ENCODE measurements around the gene STK40. TPM values are rescaled to one million over a fixed set of nuclear protein-coding genes. Genes with fewer than 3 reads are reported as not detected.
A peak's percentile ranks its signal among the peaks of the same experiment; 100 is the strongest.

STK40 gene
- total RNA-seq, 1 donor from 2014 or later, result 10.6 TPM

GRCh38 chr1:36346741-36347370 is 38.9 kb downstream of the STK40 start:
- no peak for DNase-seq (ENCODE audit: low spot score in 2 of 2)
- FAIRE-seq, result no peak

DNA sequence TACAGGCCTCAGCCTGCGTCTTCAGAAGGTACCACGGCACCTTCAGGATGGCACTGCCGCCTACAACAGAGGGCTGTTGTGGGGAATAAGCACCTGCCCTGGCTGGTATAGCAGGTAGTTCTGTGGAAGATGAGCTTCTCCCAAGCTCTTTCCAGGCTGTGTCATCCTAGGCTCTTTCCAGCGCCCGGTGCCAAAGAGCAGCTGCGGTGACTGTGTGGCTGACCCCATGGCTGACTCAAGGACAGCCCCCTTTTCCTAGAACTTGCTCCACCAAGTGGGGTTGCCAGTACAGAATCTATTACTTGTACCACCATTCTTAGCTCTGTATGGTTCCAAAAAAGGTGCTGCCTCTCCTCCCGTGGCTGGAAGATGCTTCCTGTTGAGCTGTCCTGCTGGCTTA is 40.4 kb downstream of the STK40 start:
- FAIRE-seq (no peak), DNase-seq (ENCODE audit: low spot score in 2 of 2) (no peak)

- DNase-seq (ENCODE audit: low spot score in 2 of 2) (no peak), FAIRE-seq (no peak)
Observed at GRCh38 chr1:36344395-36344680, 41.4 kb downstream of the STK40 start.

DNA sequence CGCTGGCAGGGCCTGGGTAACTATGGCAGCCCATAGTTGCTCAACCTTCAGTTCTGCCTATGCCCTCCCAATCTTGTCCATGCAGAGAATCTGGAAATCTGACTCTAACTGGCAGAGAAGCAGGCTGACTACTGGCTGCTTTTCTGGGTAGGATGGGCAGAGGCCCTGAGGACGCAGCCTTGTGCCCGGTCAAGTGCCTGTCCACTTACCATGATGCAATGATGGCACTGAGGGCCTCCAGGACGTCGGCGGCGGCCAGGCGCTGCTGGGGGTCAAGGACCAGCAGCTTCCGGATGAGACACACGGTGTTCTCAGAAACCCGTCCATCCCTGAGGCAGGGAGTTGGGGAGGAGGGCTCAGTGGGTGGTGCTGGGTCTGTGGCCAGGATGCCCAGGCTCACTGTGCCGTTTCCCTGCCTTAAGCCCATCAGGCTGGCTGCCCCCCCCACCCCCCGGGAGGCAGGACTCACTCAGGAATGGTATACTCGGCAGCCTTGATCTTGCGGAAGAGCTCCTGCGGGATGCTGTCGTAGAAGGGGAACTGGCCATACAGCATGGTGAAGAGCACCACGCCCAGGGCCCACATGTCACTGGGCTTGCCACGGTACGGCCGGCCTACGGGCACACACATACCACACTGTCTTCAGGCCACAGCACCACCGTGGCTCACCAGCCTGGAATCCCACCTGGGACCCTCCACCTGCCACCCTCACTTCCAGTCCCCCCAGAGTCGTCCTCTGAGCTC is 41.9 kb downstream of the STK40 start:
- FAIRE-seq (no peak), DNase-seq (ENCODE audit: low spot score in 2 of 2) (no peak)

DNA sequence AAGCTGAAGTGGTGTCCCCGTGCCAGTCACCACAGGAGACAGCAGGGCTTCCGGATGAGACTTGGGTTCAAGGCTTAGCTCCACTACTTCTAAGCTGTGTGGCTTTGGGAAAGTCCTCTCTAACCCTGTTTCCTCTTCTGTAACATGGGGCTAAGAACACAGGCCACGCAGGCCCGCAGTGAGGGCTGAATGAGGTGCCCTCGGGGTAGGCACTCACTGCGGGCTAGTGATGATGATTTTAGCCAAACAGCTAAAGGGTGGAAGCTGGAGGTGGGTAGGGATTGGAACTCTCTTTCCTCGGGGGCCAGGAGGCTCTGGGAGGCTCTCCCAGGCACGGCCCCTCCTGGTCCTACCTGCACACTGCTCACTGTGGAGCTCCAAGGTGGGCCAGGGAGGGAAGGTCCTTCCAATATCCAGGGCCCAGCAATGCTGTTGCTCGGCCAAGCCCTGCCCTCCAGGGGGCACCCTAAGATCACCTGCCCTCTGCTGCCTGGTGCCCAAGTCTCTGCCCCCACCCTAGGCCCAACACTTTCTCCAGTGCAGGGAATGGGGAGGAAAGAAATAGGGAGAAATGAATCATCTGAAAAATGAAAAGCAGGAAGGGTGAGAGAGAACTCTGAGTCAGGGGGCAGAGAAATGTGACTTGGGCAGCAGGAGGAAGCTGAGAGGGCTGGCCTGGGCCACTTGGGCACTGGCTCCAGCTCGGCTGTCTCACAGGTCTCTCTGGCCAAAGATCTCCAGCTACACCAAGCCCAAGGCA is 43.1 kb downstream of the STK40 start:
- FAIRE-seq (no peak), DNase-seq (ENCODE audit: low spot score in 2 of 2) (peak; percentile 53 to 57)

GRCh38 chr1:36341626-36342320 is 44.0 kb downstream of the STK40 start:
- FAIRE-seq (no peak), DNase-seq (ENCODE audit: low spot score in 2 of 2) (no peak)

GRCh38 chr1:36339615-36340014 is 46.1 kb downstream of the STK40 start:
- DNase-seq (ENCODE audit: low spot score in 2 of 2), result no peak
- no peak for FAIRE-seq

DNA sequence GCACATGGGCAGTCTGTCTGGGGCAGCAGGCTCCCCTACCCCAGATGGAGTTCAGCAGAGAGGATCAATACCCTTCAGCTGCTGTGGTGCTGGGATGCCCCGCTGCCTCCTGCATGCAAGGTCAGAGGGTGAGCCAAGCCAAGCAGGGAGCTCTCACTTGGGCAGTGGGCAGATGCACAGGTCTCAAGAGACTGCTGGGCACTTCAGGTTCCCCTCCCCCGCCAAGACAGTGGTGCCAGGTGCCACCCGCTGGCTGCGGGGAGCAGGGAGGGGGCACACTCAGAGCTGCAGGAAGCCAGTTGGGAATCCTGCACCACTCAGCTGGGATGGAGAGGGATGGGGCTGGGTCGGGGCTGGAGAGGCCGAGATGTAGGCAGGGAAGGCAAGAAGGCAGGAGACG is 46.5 kb downstream of the STK40 start:
- FAIRE-seq (no peak), DNase-seq (ENCODE audit: low spot score in 2 of 2) (no peak)

DNA sequence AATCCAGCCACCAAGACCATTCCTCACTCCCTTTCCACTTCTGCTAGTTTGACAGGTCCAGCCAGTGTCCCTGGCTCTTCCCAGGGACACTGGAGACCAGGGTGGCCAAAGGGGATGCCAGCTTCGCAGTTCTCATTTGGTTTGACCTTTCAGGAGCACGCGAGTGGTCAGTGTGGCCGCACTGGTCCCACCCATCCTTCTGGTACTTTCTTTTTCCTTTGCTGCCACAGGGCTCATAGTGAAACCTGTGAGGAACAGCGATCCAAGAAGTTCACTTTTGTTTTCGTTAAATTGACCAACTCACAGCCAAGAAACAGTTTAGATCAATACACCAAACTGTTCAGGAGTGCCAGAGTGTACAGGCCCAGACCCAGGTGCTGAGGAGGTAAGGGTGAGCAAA is 47.9 kb downstream of the STK40 start:
- DNase-seq (ENCODE audit: low spot score in 2 of 2) (no peak), FAIRE-seq (no peak)

DNA sequence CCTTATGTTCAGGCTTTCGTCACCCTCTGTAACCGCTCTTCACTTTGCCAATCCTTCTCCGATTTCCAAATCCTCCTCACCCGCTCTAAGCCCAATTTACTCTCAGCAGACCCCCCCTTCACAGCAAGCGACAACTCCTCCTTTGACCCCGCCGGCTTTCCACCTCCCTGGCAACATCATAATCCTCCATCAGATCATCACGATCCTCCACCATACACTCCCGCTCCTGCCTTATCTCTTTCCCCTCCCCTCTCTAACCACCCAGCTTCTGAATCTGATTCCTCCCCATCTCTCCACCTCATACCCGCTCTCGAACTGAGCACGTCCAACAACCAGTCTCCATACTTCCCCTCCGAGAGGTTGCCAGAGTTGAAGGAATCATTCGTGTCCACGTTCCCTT is 54.8 kb downstream of the STK40 start:
- FAIRE-seq (no peak), DNase-seq (ENCODE audit: low spot score in 2 of 2) (no peak)

GRCh38 chr1:36329817-36330216 is 55.9 kb downstream of the STK40 start:
- FAIRE-seq (no peak), DNase-seq (ENCODE audit: low spot score in 2 of 2) (no peak)

- no peak for FAIRE-seq
- no peak for DNase-seq (ENCODE audit: low spot score in 2 of 2)
Observed at GRCh38 chr1:36328713-36329112, 57.0 kb downstream of the STK40 start.

GRCh38 chr1:36328088-36328480 is 57.6 kb downstream of the STK40 start:
- DNase-seq (ENCODE audit: low spot score in 2 of 2) (no peak), FAIRE-seq (no peak)

- FAIRE-seq (no peak), DNase-seq (ENCODE audit: low spot score in 2 of 2) (no peak)
Observed at GRCh38 chr1:36327421-36328087, 58.2 kb downstream of the STK40 start.

DNA sequence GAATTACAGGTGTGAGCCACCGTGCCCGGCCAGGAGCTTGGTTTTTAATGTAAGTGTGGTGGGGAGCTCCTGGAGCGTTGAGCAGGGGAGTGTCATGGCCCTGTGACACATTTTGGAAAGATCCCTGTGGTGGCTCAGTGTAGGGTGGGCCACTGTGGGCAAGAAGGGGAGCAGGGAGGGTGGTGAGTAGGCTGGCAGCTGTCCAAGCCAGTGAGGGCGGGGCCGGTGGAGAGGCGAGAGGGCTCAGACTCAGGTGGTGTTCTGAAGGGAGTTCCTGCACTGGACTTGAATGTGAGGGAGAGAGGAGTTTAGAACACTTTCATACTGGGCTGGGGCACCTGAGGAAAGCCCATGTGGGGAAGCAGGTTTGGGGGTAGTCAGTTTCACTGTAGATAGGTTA is 59.2 kb downstream of the STK40 start:
- FAIRE-seq, result no peak
- no peak for DNase-seq (ENCODE audit: low spot score in 2 of 2)

DNA sequence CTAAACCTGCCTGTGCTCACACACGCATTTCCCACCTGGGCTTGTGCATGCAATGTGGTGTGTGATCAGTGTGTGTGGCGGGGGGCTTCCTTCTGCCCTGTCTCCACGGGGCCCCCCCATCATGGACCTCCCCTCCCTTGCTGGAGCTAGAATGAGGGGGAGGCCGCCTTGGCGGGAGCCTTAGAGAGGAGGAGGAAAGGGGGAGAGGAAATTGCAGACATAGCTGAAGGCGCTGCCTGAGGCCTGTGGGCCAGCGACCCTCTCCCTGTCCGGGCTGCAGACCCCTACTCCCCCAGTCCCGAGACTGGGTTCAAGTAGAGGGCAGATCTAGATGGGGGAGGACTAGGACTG is 61.4 kb downstream of the STK40 start:
- FAIRE-seq, result no peak
- no peak for DNase-seq (ENCODE audit: low spot score in 2 of 2)

DNA sequence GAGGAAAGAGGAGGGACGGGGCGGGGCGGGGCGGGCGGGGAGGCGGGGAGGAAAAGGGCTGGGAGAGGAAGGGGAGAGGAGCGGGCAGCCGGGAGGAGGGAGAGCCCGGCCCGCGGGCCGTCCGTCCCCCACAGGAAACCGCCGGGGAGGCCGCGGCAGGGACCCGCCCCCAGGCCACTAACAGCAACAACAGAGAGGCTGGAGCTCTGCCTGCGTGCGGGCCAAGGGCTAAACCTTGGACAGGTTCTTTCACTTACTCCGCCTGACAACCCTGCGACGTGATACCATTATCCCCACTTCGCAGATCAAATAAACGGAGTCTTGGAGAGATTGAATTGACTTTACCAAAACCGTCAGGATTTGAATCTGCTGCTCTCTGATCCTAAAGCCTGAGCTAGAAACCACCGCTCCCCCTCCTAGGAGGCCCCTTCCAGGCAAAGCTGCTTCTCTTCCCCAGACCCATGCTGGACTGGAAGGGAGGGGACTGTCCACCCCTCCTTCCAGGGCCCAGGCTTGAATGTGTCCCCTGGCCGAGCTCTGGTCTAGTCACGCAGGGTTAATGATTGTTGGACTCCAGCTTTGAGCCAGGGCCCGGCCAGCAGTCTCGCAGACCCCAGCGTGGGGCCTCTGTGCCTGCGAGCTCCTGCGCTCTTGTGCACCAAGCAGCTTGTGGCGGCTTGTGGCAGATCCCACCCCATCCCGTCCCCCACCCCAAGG is 61.9 kb downstream of the STK40 start, which contains the start of gene EVA1B:
TSS of gene EVA1B (minus strand) at position 10 of the 717 bp plus-strand sequence. CDS start 608 bp downstream, outside the sequence.
- DNase-seq (ENCODE audit: low spot score in 2 of 2), result peak; percentile 71
- FAIRE-seq, result no peak

- DNase-seq (ENCODE audit: low spot score in 2 of 2) (peak; percentile 50 to 53), FAIRE-seq (no peak)
Observed at GRCh38 chr1:36322786-36323635, 62.7 kb downstream of the STK40 start.

Measured in frontal cortex (tissue), 4 donors.